H1 (cell line): Measurements from ENCODE around the gene GABBR1. TPM values are rescaled to one million over a fixed set of nuclear protein-coding genes. Genes with fewer than 3 reads are reported as not detected.

Experiments used
- CTCF ChIA-PET: fragments of 300-600 bp; sonication (Branson Sonifier 250); formaldehyde crosslinking; loops from one replicate; lab custom pipeline; 2021; ENCODE audit not compliant: partially characterized antibody; lab: Charles Lee
- POLR2A ChIA-PET: fragments of 300-600 bp; sonication (Branson Sonifier 250); formaldehyde crosslinking; loops from one replicate; lab custom pipeline; 2021; ENCODE audit warnings: inconsistent platforms; ENCODE audit not compliant: partially characterized antibody; lab: Charles Lee
- DNase-seq, 2 experiments: peaks; one replicate each; pipeline versions ENCODE4 v3.0.0 to v3.0.0-alpha.2; 2010 to 2022; ENCODE audit warnings: low spot score in 2 of 2, low read depth in 1 of 2, mixed read lengths in 1 of 2
- FAIRE-seq: peaks from 2 replicates; lab custom pipeline; 2011; peaks lifted over from hg19 to GRCh38; lab: Jason Lieb, UNC
- H2AFZ ChIP-seq: 2 replicates; pipeline ENCODE4 v1.8.1; 2012; ENCODE audit warnings: low read length, inconsistent platforms
- H2AK5ac ChIP-seq: 2 replicates; pipeline ENCODE4 v1.6.1; 2013; ENCODE audit warnings: low read depth, low read length
- H2BK120ac ChIP-seq: replicated peaks from 2 replicates; pipeline ENCODE3; 2013; ENCODE audit warnings: low read depth, low read length, inconsistent platforms
- H2BK12ac ChIP-seq: 2 replicates; pipeline ENCODE4 v1.6.1; 2013; ENCODE audit warnings: low read depth, low read length
- H2BK15ac ChIP-seq: 2 replicates; pipeline ENCODE4 v1.6.1; 2013; ENCODE audit warnings: low read length
- H2BK20ac ChIP-seq: 2 replicates; pipeline ENCODE4 v1.6.1; 2013; ENCODE audit warnings: low read length
- H2BK5ac ChIP-seq: 2 replicates; pipeline ENCODE4 v1.6.1; 2013; ENCODE audit warnings: low read depth, low read length
- H3K14ac ChIP-seq: 2 replicates; pipeline ENCODE4 v1.6.1; 2013; ENCODE audit warnings: inconsistent platforms; ENCODE audit not compliant: insufficient read length
- H3K18ac ChIP-seq: 2 replicates; pipeline ENCODE4 v1.6.1; 2013; ENCODE audit warnings: low read length; ENCODE audit errors: extremely low read depth
- H3K23ac ChIP-seq: 2 replicates; pipeline ENCODE4 v1.6.1; 2013; ENCODE audit warnings: inconsistent platforms; ENCODE audit not compliant: insufficient read length
- H3K23me2 ChIP-seq: 2 replicates; pipeline ENCODE4 v1.6.1; 2013; ENCODE audit warnings: low read depth, low read length
- H3K27ac ChIP-seq: 2 replicates; pipeline ENCODE4 v1.6.1; 2011; ENCODE audit warnings: low read depth, low read length, inconsistent platforms
- H3K27me3 ChIP-seq, 4 experiments: replicated peaks in 1 of 4; 1 replicate in 1 of 4; 2 replicates in 3 of 4; pipeline versions ENCODE4 v1.6.1 to v1.8.1; 2011 to 2013; ENCODE audit warnings: low read length in 3 of 4, mild to moderate bottlenecking in 3 of 4, inconsistent platforms in 2 of 4, mixed read lengths in 2 of 4, moderate library complexity in 1 of 4; ENCODE audit not compliant: control insufficient read depth in 3 of 4, insufficient read depth in 3 of 4; ENCODE audit errors: extremely low read depth in 1 of 4
- H3K36me3 ChIP-seq, 4 experiments: 2 replicates each; pipeline versions ENCODE4 v1.6.1 to v1.8.1; 2011 to 2013; ENCODE audit warnings: mild to moderate bottlenecking in 4 of 4, low read length in 3 of 4, moderate library complexity in 2 of 4, control low read depth in 1 of 4, inconsistent platforms in 1 of 4; ENCODE audit not compliant: insufficient read depth in 4 of 4, control insufficient read depth in 2 of 4
- H3K4ac ChIP-seq: replicated peaks from 2 replicates; pipeline ENCODE3; 2013; ENCODE audit warnings: low read length, low read depth, mixed read lengths, inconsistent platforms; ENCODE audit not compliant: insufficient read length
- H3K4me1 ChIP-seq, 4 experiments: replicated peaks in 1 of 4; 1 replicate in 1 of 4; 2 replicates in 3 of 4; pipeline versions ENCODE4 v1.6.1 to v1.8.1; 2011 to 2013; ENCODE audit warnings: low read length in 3 of 4, inconsistent platforms in 2 of 4, mixed read lengths in 1 of 4; ENCODE audit not compliant: insufficient read depth in 4 of 4, control insufficient read depth in 3 of 4
- H3K4me2 ChIP-seq, 2 experiments: 2 replicates each; pipeline versions ENCODE4 v1.6.1 to v1.8.1; 2011 to 2013; ENCODE audit warnings: low read depth in 2 of 2, low read length in 2 of 2, control low read depth in 1 of 2, inconsistent platforms in 1 of 2, mild to moderate bottlenecking in 1 of 2; ENCODE audit not compliant: insufficient read depth in 1 of 2
- H3K4me3 ChIP-seq, 4 experiments: fragments of 200-600, 300-600 bp in 1 of 4; sonication (generic), shearing (Covaris generic), sonication (Bioruptor Twin) in 1 of 4; 2 replicates each; pipeline versions ENCODE4 v1.5.1 to v1.8.1; 2011 to 2016; ENCODE audit warnings: low read length in 4 of 4, low read depth in 3 of 4, control low read depth in 2 of 4, inconsistent platforms in 2 of 4, mild to moderate bottlenecking in 2 of 4, mixed read lengths in 1 of 4, moderate library complexity in 1 of 4; ENCODE audit not compliant: insufficient read depth in 2 of 4; ENCODE audit errors: extremely low read depth in 1 of 4
- H3K56ac ChIP-seq: replicated peaks from 2 replicates; pipeline ENCODE3; 2013; ENCODE audit warnings: low read depth, mild to moderate bottlenecking, mixed read lengths, low read length, inconsistent platforms; ENCODE audit not compliant: insufficient read length
- H3K79me1 ChIP-seq: 2 replicates; pipeline ENCODE4 v1.6.1; 2013; ENCODE audit warnings: low read depth, low read length, control low read depth
- H3K79me2 ChIP-seq, 2 experiments: 2 replicates each; pipeline versions ENCODE4 v1.6.1 to v1.8.1; 2012 to 2013; ENCODE audit warnings: low read length in 2 of 2, mild to moderate bottlenecking in 2 of 2, inconsistent platforms in 1 of 2; ENCODE audit not compliant: insufficient read depth in 2 of 2, control insufficient read depth in 1 of 2
- H3K9ac ChIP-seq, 4 experiments: replicated peaks in 1 of 4; 1 replicate in 1 of 4; 2 replicates in 3 of 4; pipeline versions ENCODE4 v1.6.1 to v1.8.1; 2011 to 2013; ENCODE audit warnings: low read depth in 3 of 4, low read length in 3 of 4, control low read depth in 2 of 4, mild to moderate bottlenecking in 2 of 4, moderate library complexity in 2 of 4, inconsistent platforms in 1 of 4; ENCODE audit errors: extremely low read depth in 1 of 4
- H3K9me3 ChIP-seq, 2 experiments: 2 replicates each; pipeline versions ENCODE4 v1.6.1 to v1.8.1; 2012 to 2013; ENCODE audit warnings: mild to moderate bottlenecking in 2 of 2, moderate library complexity in 2 of 2, control low read depth in 1 of 2, inconsistent platforms in 1 of 2, low read depth in 1 of 2, low read length in 1 of 2, mixed read lengths in 1 of 2; ENCODE audit not compliant: insufficient read depth in 2 of 2
- H4K20me1 ChIP-seq, 2 experiments: replicated peaks in 1 of 2; 2 replicates each; pipeline versions ENCODE3 to v1.8.1; 2011 to 2013; ENCODE audit warnings: inconsistent platforms in 2 of 2, low read length in 2 of 2, mild to moderate bottlenecking in 1 of 2; ENCODE audit not compliant: insufficient read depth in 2 of 2, control insufficient read depth in 1 of 2
- H4K5ac ChIP-seq: 2 replicates; pipeline ENCODE4 v1.6.1; 2013; ENCODE audit warnings: low read length, low read depth, mixed read lengths, inconsistent platforms; ENCODE audit not compliant: insufficient read length
- H4K8ac ChIP-seq: 2 replicates; pipeline ENCODE4 v1.8.0; 2013; ENCODE audit warnings: mild to moderate bottlenecking, moderate library complexity, low read length, inconsistent platforms; ENCODE audit not compliant: insufficient read depth; ENCODE audit errors: extremely low read depth
- H4K91ac ChIP-seq: replicated peaks from 2 replicates; pipeline ENCODE3; 2013; ENCODE audit warnings: low read length, mixed read lengths, inconsistent platforms; ENCODE audit not compliant: insufficient read length
- ASH2L ChIP-seq: fragments of 200-600, 300-600 bp; sonication (generic); IDR thresholded peaks from one replicate; pipeline ENCODE4 v1.7.1; 2017; ENCODE audit warnings: low read length
- BACH1 ChIP-seq: IDR thresholded peaks from 2 replicates; pipeline ENCODE4 v1.6.1; 2012; ENCODE audit warnings: low read length, improper control_type of control experiment
- CREB1 ChIP-seq: IDR thresholded peaks from 2 replicates; pipeline ENCODE4 v1.6.1; 2012; ENCODE audit warnings: inconsistent platforms
- EGR1 ChIP-seq: IDR thresholded peaks from 2 replicates; pipeline ENCODE4 v1.6.1; 2011; ENCODE audit warnings: low read depth, low read length, borderline replicate concordance
- KDM4A ChIP-seq: IDR thresholded peaks from one replicate; pipeline ENCODE4 v1.7.1; 2012; ENCODE audit warnings: low read depth, mild to moderate bottlenecking, moderate library complexity, low read length, inconsistent platforms; ENCODE audit not compliant: severe bottlenecking
- MAFK ChIP-seq: IDR thresholded peaks from 2 replicates; pipeline ENCODE4 v1.6.1; 2012; ENCODE audit warnings: low read depth, mild to moderate bottlenecking, improper control_type of control experiment, low read length
- POLR2A ChIP-seq, 2 experiments: IDR thresholded peaks; 1 replicate in 1 of 2; 2 replicates in 1 of 2; pipeline ENCODE4 v1.6.1; 2011; ENCODE audit warnings: low read depth in 2 of 2, low read length in 2 of 2, mild to moderate bottlenecking in 2 of 2; ENCODE audit errors: control extremely low read depth in 1 of 2
- RBBP5 ChIP-seq: IDR thresholded peaks from 2 replicates; pipeline ENCODE4 v1.7.1; 2012; ENCODE audit warnings: low read depth, mild to moderate bottlenecking, inconsistent platforms, low read length, moderate library complexity, borderline replicate concordance
- SP1 ChIP-seq: IDR thresholded peaks from 2 replicates; pipeline ENCODE4 v1.6.1; 2011; ENCODE audit warnings: low read depth, low read length
- TEAD4 ChIP-seq: IDR thresholded peaks from 2 replicates; pipeline ENCODE4 v1.6.1; 2012; ENCODE audit warnings: low read depth, low read length, inconsistent platforms, mixed read lengths
- WGBS, 2 experiments: shearing (Covaris generic) in 1 of 2; methylation state at CpG; one replicate each; pipeline versions ENCODE4 v1.1.6 to v1.1.7; 2013 to 2015; ENCODE audit warnings: low lambda C conversion rate in 2 of 2, mixed read lengths in 2 of 2, inconsistent platforms in 1 of 2, low coverage in 1 of 2, missing lambda C conversion rate in 1 of 2; ENCODE audit not compliant: insufficient replicate concordance in 2 of 2, insufficient coverage in 1 of 2, insufficient read length in 1 of 2; ENCODE audit errors: extremely low coverage in 1 of 2, missing lambda C conversion rate in 1 of 2; 5-methylcytosine and 5-hydroxymethylcytosine counted together
- polyA plus RNA-seq, 7 experiments: library from polyadenylated mRNA; depleted of rRNA in 3 of 7; stranded (reverse) in 5 of 7; unstranded in 2 of 7; fragments of >200 nt in 5 of 7; fragments of 200-250 nt in 2 of 7; gene quantifications; 1 replicate in 5 of 7; 2 replicates in 1 of 7; 4 replicates in 1 of 7; pipeline versions ENCODE4 v1.2.1 to v1.2.3, GENCODE V29; 2011 to 2013; ENCODE audit warnings: missing spikeins in 2 of 7, mixed read lengths in 2 of 7
- total RNA-seq: library from RNA; stranded (reverse); fragmentation: NEBNext Ultra II Directional; extraction: Animal tissue kit (Norgen Biotek cat#: 25700); gene quantifications from 2 replicates; pipeline ENCODE4 v1.2.1, GENCODE V29; 2021
- TF ChIP-seq, protein P1 (sequence below): IDR thresholded peaks from 2 replicates; pipeline ENCODE4 v1.6.1; 2012; ENCODE audit warnings: inconsistent platforms

GABBR1 gene
- total and polyA plus RNA-seq, 2 of the 8 experiments (the other 6 are each of a cell fraction or from before 2014, with no cell fraction given) = 75.9 to 78.3 TPM

DNA sequence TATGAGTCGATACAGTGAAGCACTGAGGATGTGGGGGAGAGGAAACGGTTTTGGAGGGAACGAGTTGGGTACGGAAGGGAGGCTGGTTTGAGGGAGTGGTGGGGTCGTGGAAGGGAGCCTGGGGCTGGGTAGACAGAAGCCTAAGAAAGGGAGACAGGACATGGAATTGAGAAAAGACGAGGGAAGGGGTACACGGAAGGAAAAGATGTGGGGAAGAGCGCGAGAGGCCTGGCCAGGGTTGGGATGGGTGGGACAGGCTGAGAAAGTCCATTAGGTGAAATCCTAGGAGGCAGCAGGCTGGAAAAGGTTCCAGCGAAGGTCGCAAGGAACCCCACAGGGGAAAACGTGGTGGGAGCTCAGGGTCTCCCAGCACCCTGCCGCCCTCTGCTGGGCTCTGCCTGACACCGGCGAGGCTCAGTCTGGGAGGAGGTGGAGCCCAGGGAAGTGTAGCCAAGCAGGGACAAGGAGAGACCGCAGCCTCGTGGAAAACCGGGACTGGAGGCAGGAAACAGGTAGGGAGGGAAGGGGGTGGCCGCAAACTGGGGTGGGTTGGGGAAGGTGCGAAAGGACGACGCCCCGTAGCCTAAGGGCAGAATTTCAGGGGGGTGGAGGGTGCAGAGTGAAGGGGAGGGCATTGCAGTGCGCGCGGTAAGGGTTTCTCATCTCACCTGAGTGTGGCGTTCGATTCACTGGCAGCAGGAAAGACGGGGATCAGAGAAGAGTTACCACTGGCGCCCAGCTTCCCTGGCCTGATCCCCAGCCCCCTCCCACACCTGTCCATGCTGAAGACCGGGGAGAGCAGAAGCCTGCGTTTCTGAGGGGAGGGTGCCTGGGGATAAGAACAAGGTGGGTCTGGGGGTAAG is 4.3 kb downstream of the GABBR1 start:
- Histone ChIP-seq H3K18ac (peak overlapping the region; percentile 98), H3K27ac (peak overlapping the region; percentile 25), H3K56ac (peak overlapping the region; percentile 78), H4K20me1 (peaks cover 0 to 15% of the 10 kb centered on the region in 2 experiments), H2BK5ac (peak overlapping the region; percentile 90), H4K5ac (peak overlapping the region; percentile 96), H3K36me3 (peaks cover 2 to 5% (median 2%) of the 10 kb centered on the region in 4 experiments; a peak in 5 of 8 replicates), H3K23ac (no peak overlapping the region), H3K23me2 (peaks cover 47% of the 10 kb centered on the region), H3K9ac (peak overlapping the region; percentile 51 to 65 (median 65)), H3K9me3 (no peaks in the 10 kb centered on the region), H2AFZ (0 out of 2 replicates have a peak overlapping the region, but pooled peaks have one; percentile 28), H2BK12ac (peak overlapping the region; percentile 70; the same call in 1 of the 2 replicates), H2BK120ac (peak overlapping the region; percentile 37), H3K27me3 (no peaks in the 10 kb centered on the region), H3K79me1 (peaks cover 10% of the 10 kb centered on the region), H3K4ac (peak overlapping the region; percentile 50), H2BK20ac (peak overlapping the region; percentile 80), H4K91ac (peak overlapping the region; percentile 90), H3K4me1 (peaks cover 6 to 48% (median 33%) of the 10 kb centered on the region in 4 experiments), H3K4me3 (peak overlapping the region; percentile 61 to 84 (median 69)), H4K8ac (peak overlapping the region; percentile 88), H2AK5ac (no peak overlapping the region), H3K14ac (no peak overlapping the region), H3K79me2 (peaks cover 13 to 63% of the 10 kb centered on the region in 2 experiments), H2BK15ac (peak overlapping the region; percentile 92; the same call in 1 of the 2 replicates), H3K4me2 (peak overlapping the region; percentile 79 to 93)
- peak; percentile 70 for FAIRE-seq
- WGBS, 2 experiments = 1% methylated on average over 17 of the region's 32 CpGs; no CpG with 5 or more reads in 1 of the 2 experiments
- POLR2A ChIA-PET = interaction anchor here (0.8 to 5.3 kb wide), 10 partner anchors 9 to 32 kb away, joined by 3 to 33 read pairs (median 4); no protein-coding TSS in a partner anchor
- CTCF ChIA-PET = interaction anchor here (0.7 to 33.1 kb wide), 5 partner anchors 11 to 128 kb away, joined by 3 to 658 read pairs (median 4); partner anchors contain the start of gene MOG
- peak; percentile 84 to 90 for DNase-seq
- TF ChIP-seq ASH2L (peak; percentile 56), KDM4A (peak; percentile 54), SP1 (peak; percentile 84), CREB1 (peak; percentile 45; the same call in 1 of the 2 replicates), EGR1 (peak; percentile 33; the same call in 1 of the 2 replicates), BACH1 (peak; percentile 44; the same call in 1 of the 2 replicates), RBBP5 (peak; percentile 72; the same call in 1 of the 2 replicates), TEAD4 (no peak), POLR2A (IDR thresholded peaks at IDR 0.05; ENCODE audit: control extremely low read depth in 1 of 2, low read depth in 2 of 2, low read length in 2 of 2) (no peak), MAFK (no peak)
- TF ChIP-seq, protein P1, sequence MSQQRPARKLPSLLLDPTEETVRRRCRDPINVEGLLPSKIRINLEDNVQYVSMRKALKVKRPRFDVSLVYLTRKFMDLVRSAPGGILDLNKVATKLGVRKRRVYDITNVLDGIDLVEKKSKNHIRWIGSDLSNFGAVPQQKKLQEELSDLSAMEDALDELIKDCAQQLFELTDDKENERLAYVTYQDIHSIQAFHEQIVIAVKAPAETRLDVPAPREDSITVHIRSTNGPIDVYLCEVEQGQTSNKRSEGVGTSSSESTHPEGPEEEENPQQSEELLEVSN = peak; percentile 60
